NK-92 (cell line): ENCODE results near the gene MRM1.

Experiments
- DNase-seq: peaks from one replicate; lab custom pipeline; 2025; ENCODE audit not compliant: unreplicated experiment; lab: John Stamatoyannopoulos, UW

Gene MRM1

GRCh38 chr17:36601303-36602029 lies at the start of gene MRM1:
Gene MRM1 (plus strand): TSS chr17:36601583. CDS start chr17:36601811, 228 bp downstream.
- DNase-seq = peak; percentile 59

GRCh38 chr17:36553459-36553858 lies 47.9 kb upstream of the MRM1 start:
- no peak for DNase-seq

GRCh38 chr17:36566081-36566480 lies 35.3 kb upstream of the MRM1 start:
- no peak for DNase-seq

GRCh38 chr17:36575028-36575427 lies 26.4 kb upstream of the MRM1 start:
- DNase-seq = no peak

GRCh38 chr17:36576793-36577192 lies 24.6 kb upstream of the MRM1 start:
- DNase-seq = no peak

- DNase-seq = no peak
Measured at GRCh38 chr17:36578671-36579070, 22.7 kb upstream of the MRM1 start.

GRCh38 chr17:36583787-36584186 lies 17.6 kb upstream of the MRM1 start:
- no peak for DNase-seq

- no peak for DNase-seq
Measured at GRCh38 chr17:36586138-36586537, 15.2 kb upstream of the MRM1 start.

- DNase-seq = no peak
Measured at GRCh38 chr17:36590082-36590481, 11.3 kb upstream of the MRM1 start.

GRCh38 chr17:36591434-36592315 lies 9.7 kb upstream of the MRM1 start, which contains the start of gene DHRS11:
Gene DHRS11 (plus strand): TSS chr17:36591879. CDS start chr17:36592010, 131 bp downstream.
- DNase-seq = no peak

- no peak for DNase-seq
Measured at GRCh38 chr17:36592316-36592715, 9.1 kb upstream of the MRM1 start.

GRCh38 chr17:36592716-36593321 lies 8.6 kb upstream of the MRM1 start:
- DNase-seq = no peak

GRCh38 chr17:36593656-36594316 lies 7.6 kb upstream of the MRM1 start:
- DNase-seq = no peak

GRCh38 chr17:36594626-36595401 lies 6.6 kb upstream of the MRM1 start:
- DNase-seq = no peak

- no peak for DNase-seq
Measured at GRCh38 chr17:36597226-36597625, 4.2 kb upstream of the MRM1 start.

- DNase-seq = no peak
Measured at GRCh38 chr17:36597866-36598777, 3.3 kb upstream of the MRM1 start.

GRCh38 chr17:36598951-36599401 lies 2.4 kb upstream of the MRM1 start:
- no peak for DNase-seq

- DNase-seq = no peak
Measured at GRCh38 chr17:36599546-36600250, 1.7 kb upstream of the MRM1 start.

GRCh38 chr17:36600465-36600864 lies 918 bp upstream of the MRM1 start:
- no peak for DNase-seq
